HL-60 (cell line): ENCODE results near the gene OXLD1.

Source experiments
- CTCF ChIP-seq: IDR thresholded peaks from one replicate; pipeline ENCODE4 v1.5.1; 2011; ENCODE audit warnings: low read length, control low read depth, inconsistent platforms; ENCODE audit not compliant: insufficient read depth
- GABPA ChIP-seq: IDR thresholded peaks from 2 replicates; pipeline ENCODE4 v1.6.1; 2012; ENCODE audit warnings: low read depth
- POLR2AphosphoS5 ChIP-seq: IDR thresholded peaks from 2 replicates; pipeline ENCODE4 v1.6.1; 2012; ENCODE audit warnings: low read depth
- REST ChIP-seq: IDR thresholded peaks from 2 replicates; pipeline ENCODE4 v1.6.1; 2012; ENCODE audit warnings: low read depth; ENCODE audit not compliant: insufficient replicate concordance
- SPI1 ChIP-seq: IDR thresholded peaks from 2 replicates; pipeline ENCODE4 v1.6.1; 2012; ENCODE audit warnings: low read depth, mild to moderate bottlenecking, borderline replicate concordance

- no peak for TF ChIP-seq GABPA
- TF ChIP-seq CTCF: no peak
- TF ChIP-seq POLR2AphosphoS5: no peak
- TF ChIP-seq SPI1: no peak
- TF ChIP-seq REST: no peak
Observed at GRCh38 chr17:81714412-81715106, 48.2 kb upstream of the OXLD1 start.
